Fibroblast of the conjunctiva (primary cell): ENCODE results near the gene IPO8.

Experiments used
- DNase-seq: peaks from one replicate; pipeline ENCODE4 v3.0.0-alpha.2; 2010; ENCODE audit warnings: low read depth

IPO8 gene

GRCh38 chr12:30695199-30696102 lies at the start of gene IPO8:
TSS of gene IPO8 (minus strand) at chr12:30695869. CDS start at chr12:30695647, 222 bp downstream.
- DNase-seq, result peak; percentile 80

GRCh38 chr12:30744321-30744720 lies 48.7 kb upstream of the IPO8 start:
- DNase-seq, result no peak

DNA sequence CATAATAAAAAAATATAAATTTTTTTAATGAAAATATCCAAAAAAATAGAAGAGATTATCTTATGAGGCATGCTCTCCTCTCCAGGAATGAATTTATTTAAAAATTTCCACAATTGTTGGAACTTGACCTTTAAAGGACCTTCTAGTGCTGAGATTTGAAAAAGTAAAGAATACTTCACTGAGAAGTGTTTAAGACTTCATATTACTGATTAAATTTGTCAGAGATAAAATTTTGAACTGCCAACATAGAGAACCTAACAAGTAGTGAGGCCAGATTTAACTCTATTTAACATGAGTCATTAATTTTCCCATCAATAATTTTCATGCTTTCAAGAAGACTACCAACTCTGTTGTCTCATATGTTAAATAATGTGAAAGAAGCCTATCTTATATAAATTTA lies 44.6 kb upstream of the IPO8 start:
- no peak for DNase-seq

DNA sequence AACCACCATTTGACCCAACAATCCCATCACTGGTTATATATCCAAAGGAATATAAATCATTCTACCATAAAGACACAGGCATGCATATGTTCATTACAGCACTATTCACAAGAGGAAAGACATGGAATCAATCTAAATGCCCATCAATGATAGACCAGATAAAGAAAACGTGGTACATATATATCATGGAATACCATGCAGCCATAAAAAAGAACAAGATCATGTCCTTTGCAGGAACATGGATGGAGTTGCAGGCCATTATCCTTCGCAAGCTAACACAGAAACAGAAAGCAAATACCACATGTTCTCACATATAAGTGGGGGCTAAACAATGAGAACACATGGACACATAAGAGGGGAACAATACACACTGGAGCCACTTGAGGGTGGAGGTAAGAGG lies 43.4 kb upstream of the IPO8 start:
- DNase-seq, result no peak

DNA sequence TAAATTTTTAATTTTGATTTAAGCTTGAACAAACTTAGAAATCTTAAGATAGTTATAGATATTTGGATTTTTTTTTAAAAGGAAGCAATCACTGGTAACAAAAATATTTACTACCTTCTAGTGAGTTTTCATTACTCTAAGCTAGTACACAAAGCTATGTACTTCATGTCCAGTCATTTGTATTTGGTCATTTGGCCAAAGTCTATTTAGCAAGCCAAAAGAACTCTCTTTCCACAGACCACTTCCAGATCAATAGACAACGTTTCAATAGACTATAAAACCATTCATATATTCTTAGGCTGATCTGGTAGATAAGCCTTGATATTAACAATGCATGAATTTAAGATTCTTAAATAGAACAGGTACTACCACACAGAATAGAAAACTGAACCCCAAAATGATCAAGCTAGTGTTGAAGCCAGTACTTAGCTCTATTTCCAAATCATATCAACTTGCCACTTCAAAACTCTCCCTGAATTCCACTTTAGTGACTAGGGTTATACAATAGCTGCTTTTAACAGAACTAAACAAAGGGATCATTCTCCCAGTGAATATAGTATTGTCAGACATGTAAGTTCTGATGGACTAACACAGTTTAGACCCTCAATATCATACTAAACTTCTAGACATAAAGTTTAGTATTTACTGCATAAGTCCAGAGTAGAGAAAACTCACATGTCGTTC lies 37.4 kb upstream of the IPO8 start:
- no peak for DNase-seq

DNA sequence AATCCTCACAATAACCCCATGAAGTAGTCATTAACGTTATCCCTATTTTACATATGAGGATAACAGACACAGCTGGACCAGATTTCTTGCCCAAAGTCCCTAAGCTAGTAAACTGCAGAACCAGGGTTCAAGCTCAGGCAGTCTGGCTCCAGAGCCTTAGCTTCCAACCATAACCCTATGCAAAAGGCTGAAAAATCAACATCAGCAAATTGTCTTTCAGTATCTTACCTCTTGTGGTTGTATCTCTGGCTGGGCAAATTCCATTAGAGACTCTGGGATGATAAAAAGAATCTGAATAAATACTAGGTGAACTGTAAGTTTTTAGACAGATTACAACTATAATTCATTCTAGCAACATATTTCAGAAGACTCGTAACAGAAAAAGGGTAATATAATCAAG lies 34.3 kb upstream of the IPO8 start:
- DNase-seq, result no peak

- DNase-seq, result no peak
These were observed 33.9 kb upstream of the IPO8 start for GRCh38 chr12:30729547-30729946.

GRCh38 chr12:30726647-30727046 lies 31.0 kb upstream of the IPO8 start:
- no peak for DNase-seq

- peak; percentile 47 for DNase-seq
These were observed 30.1 kb upstream of the IPO8 start for GRCh38 chr12:30725739-30726138.

DNA sequence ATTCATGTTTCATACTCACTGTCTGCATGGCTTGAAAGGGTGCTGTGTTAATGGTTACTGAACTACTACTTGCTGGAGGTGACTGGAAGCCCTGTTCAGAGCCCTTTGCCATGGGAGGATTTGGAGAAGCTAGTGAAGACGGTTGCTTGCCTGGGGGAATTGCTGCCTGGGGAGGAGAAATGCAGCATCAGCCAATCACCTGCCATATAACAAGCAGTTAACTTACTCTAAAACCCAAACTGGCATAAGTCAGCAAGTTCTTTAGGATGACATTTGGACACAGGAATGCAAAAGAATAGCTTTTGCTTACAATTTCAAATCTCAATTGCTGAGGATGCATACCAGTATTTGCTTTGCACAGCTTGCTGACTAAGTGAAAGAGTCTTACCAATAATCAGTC lies 23.4 kb upstream of the IPO8 start:
- DNase-seq, result peak; percentile 72

DNA sequence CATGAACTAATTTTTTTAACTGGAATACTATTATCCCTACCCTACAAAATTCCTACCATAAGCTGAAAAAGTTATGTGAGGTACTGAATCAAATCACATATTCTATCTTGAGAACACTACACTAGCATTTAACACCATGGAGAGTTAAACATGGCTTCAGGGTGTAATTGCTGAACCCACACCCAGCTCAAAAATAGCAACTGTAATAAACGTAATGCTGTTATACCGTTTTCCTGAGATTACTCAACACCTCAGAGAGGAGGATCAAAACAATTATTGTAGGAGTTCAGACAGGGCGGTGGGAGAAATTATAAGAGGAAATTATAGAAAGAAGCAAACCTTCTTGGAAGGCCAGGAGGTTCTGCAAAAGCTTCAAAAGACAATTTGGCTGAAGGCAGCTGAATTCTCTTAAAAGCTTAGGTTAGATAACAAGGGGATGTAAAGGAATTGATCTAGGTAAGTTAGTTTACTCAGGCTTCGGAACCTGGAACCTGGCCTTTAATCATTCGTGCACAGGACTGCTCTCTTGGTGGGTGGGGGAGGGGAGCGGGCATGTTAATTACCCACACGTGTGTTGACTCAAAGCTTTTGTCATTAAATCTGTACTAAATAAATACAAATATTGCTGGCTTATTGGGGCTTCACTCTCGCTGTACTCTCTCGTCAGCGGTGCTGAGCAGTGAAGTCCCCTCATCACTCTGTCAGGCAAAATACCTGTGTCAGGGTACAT lies 12.1 kb upstream of the IPO8 start:
- no peak for DNase-seq

GRCh38 chr12:30706476-30706875 lies 10.8 kb upstream of the IPO8 start:
- DNase-seq, result no peak

DNA sequence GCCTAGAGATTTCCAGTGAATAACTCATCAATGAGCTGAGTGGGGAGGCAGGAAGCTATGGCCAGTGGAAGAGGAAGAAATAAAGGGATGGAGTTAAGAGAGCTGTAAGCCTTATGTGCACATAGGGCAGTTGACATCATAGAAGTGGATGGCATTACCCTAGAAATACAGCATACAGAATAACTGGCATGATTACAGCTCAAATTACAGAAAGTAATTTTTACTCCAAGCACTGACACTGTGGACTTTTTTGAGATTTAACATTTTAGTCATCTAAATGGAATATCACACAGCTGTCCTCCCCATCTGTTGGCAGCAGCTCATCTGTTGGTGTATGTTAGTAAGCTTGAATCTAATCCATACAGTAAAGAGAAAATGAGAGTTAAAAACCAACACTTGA lies 5.4 kb upstream of the IPO8 start:
- no peak for DNase-seq

DNA sequence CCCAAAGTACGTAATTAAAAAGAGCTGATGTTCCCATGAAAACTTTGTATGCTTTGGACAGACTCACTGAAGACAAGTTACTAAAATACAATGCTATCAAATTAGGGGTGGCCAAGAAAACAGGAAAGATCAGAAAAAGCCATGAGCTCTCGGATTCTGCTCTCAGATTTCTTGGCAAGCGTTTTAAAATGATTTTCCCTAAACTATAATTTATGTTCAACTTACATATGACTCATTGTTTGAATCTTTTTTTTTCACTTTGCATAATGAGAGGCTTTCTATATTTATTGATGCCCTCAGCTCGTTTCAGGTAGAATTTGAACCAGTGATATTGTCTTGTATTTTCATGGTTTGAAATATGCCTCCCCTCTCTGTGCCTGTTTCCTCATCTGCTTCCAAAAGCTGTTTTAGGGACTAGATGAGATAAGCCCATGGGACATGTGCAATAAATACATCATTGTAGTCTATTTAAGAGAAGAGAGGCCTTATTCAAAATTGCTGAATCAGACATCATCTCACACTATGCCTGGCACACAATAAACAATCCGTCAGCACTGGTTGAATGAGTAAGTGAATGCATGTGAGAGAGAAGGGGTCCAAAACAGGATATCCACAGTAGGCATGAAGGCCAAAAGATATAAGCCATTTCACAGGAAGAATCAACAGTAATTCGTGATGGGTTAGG lies 4.7 kb upstream of the IPO8 start:
- DNase-seq, result no peak

DNA sequence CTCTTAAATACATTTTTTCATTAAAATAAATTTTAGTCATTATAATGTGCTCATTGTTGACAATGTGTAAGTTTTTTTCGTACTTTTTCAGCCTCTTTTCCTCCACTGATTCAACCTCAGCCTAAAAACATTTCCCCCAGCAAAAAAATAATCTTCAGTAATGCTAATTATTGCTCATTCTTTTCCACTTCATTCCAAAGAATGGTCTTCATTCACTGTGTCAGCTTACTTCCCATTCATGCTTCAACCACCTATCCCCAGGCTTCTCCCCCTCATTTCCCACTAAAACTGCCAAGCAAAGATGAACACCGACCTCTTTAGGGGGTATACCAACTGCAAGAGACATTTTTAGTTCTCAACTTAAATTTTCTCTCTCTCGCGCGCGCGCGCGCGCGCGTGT lies 2.7 kb upstream of the IPO8 start:
- no peak for DNase-seq

GRCh38 chr12:30696943-30697342 lies 1.3 kb upstream of the IPO8 start:
- DNase-seq, result no peak

DNA sequence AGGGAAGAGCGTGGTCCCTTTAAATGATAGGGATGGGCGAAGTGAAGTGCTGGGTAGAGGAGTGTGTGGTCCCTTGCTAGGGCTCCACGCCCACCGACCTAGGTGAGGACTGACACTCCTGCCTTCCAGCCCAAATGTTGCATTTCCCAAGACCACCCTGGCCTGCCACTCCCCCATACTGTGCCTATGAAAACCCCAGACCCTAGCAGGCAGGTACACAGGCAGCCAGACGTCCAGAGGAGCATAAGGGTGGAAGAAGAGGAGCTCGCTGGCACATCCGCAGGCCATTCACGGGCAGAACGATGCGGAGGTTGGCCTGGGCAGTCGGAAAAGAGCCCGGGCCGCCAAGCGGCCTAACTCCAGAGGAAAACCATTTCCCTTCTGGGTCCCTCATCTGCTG lies 817 bp upstream of the IPO8 start:
- DNase-seq, result no peak

DNA sequence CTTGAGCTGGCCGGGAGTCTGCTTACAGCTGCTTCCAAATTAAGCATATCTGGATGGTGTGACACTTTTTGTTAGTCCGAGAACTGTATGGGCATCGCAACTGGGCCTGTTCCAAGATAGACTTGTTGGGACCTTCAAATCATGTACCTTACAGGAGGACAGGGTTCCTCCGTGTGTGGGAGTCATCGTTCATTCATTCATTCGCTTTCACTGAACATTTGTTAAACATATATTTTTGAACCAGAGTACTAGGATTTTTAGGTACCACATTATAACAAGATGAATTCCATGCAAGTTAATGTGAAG lies 387 bp upstream of the IPO8 start:
- no peak for DNase-seq

DNA sequence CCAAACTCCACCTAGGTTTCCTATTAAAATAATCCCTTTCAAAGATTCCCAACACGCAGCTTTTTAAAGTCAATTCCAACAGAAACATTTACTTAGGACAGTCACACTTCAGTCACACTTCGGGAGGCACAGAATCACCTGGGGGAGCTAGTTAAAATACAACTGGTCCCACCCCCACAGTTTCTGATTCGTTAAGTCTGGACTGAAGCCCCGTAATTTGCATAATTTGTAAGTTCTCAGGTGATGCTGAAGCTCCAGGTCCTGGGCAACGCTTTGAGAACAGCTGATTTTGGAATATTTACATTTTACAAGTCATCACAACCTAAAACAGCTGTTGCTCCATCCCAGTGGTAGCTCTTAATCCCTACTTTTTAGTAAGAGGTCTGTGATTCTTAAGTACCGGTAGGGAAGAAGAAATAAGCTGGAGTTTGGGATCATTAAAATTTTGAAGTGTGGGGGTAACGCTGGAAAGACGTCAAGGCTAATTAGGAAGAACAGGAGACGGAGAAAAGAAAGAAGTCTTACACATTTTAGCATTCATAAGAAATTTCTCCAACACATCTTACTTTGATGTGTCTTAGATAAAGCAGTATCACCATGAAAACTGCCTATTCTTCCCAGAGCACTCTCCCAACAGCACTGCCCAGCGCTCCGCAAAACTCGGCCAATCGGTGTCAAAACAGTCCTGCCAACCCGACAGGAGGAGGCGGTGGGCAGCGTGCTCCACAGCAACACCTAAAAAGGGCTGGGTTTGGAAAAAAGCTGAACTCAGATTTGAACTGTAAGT lies 1.1 kb downstream of the IPO8 start:
- no peak for DNase-seq

DNA sequence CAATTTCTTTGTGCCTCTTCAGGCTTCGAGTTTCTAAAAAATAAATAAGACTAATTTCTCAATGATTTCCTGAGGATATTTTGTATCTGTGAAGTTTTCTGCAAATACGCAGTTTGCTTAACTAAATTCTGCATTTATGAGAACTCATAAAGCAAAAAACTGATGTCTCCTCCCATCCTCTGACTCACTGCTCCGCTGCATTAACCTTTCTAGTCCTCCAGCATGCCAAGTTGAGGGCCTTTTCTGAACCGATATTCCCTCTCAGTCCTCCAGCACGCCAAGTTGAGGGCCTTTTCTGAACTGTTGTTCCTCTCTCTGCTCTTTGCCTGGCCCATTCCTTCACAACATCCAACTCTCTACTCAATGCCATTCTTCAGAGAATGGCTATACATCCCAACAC lies 3.2 kb downstream of the IPO8 start:
- DNase-seq, result no peak

DNA sequence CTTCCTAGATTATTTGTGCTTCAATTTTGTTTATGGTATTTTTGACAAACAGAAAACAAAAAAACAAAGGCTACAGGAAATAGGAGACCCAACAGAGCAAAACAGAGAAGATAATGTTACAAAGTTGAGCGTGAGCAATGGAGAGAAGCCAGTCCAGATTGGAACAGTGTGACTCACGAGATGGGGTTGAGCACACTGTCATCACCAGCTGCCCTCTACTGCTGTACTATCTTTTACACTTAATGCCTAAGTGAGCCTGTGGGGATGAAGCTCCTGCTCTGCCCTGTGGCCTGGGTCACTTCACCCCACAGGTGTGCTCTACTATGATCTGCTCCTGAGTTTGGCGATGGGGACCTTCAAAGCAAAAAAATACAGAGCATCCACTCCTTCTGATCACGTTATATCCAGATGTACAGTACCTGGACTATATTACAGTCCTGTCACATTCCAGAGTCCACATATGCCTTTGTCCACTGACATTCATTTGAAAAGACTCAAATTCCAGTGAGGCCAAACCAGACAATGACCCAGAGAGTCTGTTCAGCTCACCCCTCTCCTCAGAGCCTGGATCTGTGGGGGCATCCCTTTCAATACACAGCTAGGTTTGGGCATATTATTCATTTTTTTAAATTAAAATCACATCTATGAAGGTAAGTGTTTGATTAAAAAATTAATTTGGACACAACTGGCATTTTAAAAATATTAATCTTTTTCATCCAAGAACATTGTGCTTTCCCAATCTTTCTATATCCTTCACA lies 4.4 kb downstream of the IPO8 start:
- peak; percentile 59 for DNase-seq
